GM10266 (cell line): ENCODE results near the gene C1orf122.
A peak's percentile ranks its signal among the peaks of the same experiment; 100 is the strongest.

Experiments
- DNase-seq: peaks from one replicate; pipeline ENCODE4 v3.0.0; 2012; ENCODE audit errors: extremely low spot score
- CTCF ChIP-seq: IDR thresholded peaks from 2 replicates; pipeline ENCODE4 v1.5.1; 2012; ENCODE audit warnings: mild to moderate bottlenecking, low read depth; ENCODE audit not compliant: control insufficient read depth, insufficient read depth; ENCODE audit errors: missing control alignments

The C1orf122 gene

GRCh38 chr1:37807555-37808368 lies at the start of gene C1orf122, which contains the start of gene YRDC:
TSS of gene C1orf122 (plus strand) at chr1:37807790. CDS start at chr1:37808405, 615 bp downstream.
TSS of gene YRDC (minus strand) at chr1:37808208. CDS start at chr1:37808180, 28 bp downstream.
- TF ChIP-seq CTCF = no peak
- peak; percentile 99 for DNase-seq

DNA sequence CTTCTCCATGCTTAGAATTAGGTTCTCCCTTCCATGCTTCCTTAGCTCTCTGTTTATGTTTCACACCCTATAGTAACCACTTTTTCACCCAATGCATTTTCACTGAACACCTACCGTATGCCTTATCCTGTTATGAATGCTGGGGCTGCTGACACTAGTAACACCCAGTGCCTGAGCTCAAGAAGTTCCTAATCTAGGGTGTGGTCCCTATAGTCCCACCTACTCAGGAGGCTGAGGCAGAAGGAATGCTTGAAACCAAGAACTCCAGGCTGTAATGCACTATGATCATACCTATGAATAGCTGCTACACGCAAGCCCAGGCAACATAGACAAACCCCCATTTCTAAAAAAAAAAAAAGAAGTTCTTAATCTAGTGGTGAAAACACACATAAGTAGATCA lies 48.1 kb upstream of the C1orf122 start:
- no peak for TF ChIP-seq CTCF
- DNase-seq = no peak

- DNase-seq = no peak
- no peak for TF ChIP-seq CTCF
Observed at GRCh38 chr1:37761416-37762095, 46.0 kb upstream of the C1orf122 start.

GRCh38 chr1:37762516-37762915 lies 45.1 kb upstream of the C1orf122 start:
- no peak for TF ChIP-seq CTCF
- no peak for DNase-seq

- DNase-seq = no peak
- no peak for TF ChIP-seq CTCF
Observed at GRCh38 chr1:37763791-37764413, 43.7 kb upstream of the C1orf122 start.

- peak; percentile 76 for DNase-seq
Observed at GRCh38 chr1:37764414-37764825, 43.2 kb upstream of the C1orf122 start.

More at GRCh38 chr1:37764414-37764825, 43.2 kb upstream of the C1orf122 start:
- no peak for TF ChIP-seq CTCF
